Measurements from ENCODE around the gene TSEN34.
"Not testable (repeated sequence)": the region's sequence is repeated elsewhere in the genome, so short reads cannot be mapped to it uniquely, and the experiment has no call there.

TSEN34 gene

GRCh38 chr19:54207193-54207592 lies 16.1 kb downstream of the TSEN34 start:
- not testable (repeated sequence) for H3K4me3 ChIP-seq (ENCODE audit: low read length); H3K27me3 ChIP-seq (ENCODE audit: control insufficient read depth, insufficient read depth, low read length); H3K9me3 ChIP-seq (ENCODE audit: control insufficient read depth, low read depth, low read length); H3K27ac ChIP-seq (ENCODE audit: low read length); H3K9ac ChIP-seq (ENCODE audit: low read length)
- H3K36me3 ChIP-seq (ENCODE audit: control insufficient read depth, low read depth, low read length), result peaks cover 62% of the 10 kb centered on the region
- peaks cover 15% of the 10 kb centered on the region for H3K4me1 ChIP-seq (ENCODE audit: control insufficient read depth, low read depth, low read length)

GRCh38 chr19:54207676-54207982 lies 16.5 kb downstream of the TSEN34 start:
- H3K4me1 ChIP-seq (ENCODE audit: control insufficient read depth, low read depth, low read length), result peaks cover 11% of the 10 kb centered on the region
- no peak overlapping the region for H3K4me3 ChIP-seq (ENCODE audit: low read length)
- no peaks in the 10 kb centered on the region for H3K9me3 ChIP-seq (ENCODE audit: control insufficient read depth, low read depth, low read length)
- H3K27me3 ChIP-seq (ENCODE audit: control insufficient read depth, insufficient read depth, low read length), result no peaks in the 10 kb centered on the region
- H3K27ac ChIP-seq (ENCODE audit: low read length), result no peak overlapping the region
- H3K9ac ChIP-seq (ENCODE audit: low read length), result no peak overlapping the region
- H3K36me3 ChIP-seq (ENCODE audit: control insufficient read depth, low read depth, low read length), result peaks cover 58% of the 10 kb centered on the region

- H3K4me3 ChIP-seq (ENCODE audit: low read length), result no peak overlapping the region
- H3K36me3 ChIP-seq (ENCODE audit: control insufficient read depth, low read depth, low read length), result peaks cover 52% of the 10 kb centered on the region
- H3K9ac ChIP-seq (ENCODE audit: low read length), result no peak overlapping the region
- no peak overlapping the region for H3K27ac ChIP-seq (ENCODE audit: low read length)
- H3K9me3 ChIP-seq (ENCODE audit: control insufficient read depth, low read depth, low read length), result no peaks in the 10 kb centered on the region
- H3K4me1 ChIP-seq (ENCODE audit: control insufficient read depth, low read depth, low read length), result peaks cover 5% of the 10 kb centered on the region
- no peaks in the 10 kb centered on the region for H3K27me3 ChIP-seq (ENCODE audit: control insufficient read depth, insufficient read depth, low read length)
Measured at GRCh38 chr19:54207983-54208783, 17.1 kb downstream of the TSEN34 start.

GRCh38 chr19:54208784-54209057 lies 17.6 kb downstream of the TSEN34 start:
- H3K27ac ChIP-seq (ENCODE audit: low read length), result no peak overlapping the region
- no peak overlapping the region for H3K9ac ChIP-seq (ENCODE audit: low read length)
- peaks cover 3% of the 10 kb centered on the region for H3K4me1 ChIP-seq (ENCODE audit: control insufficient read depth, low read depth, low read length)
- no peaks in the 10 kb centered on the region for H3K9me3 ChIP-seq (ENCODE audit: control insufficient read depth, low read depth, low read length)
- no peaks in the 10 kb centered on the region for H3K27me3 ChIP-seq (ENCODE audit: control insufficient read depth, insufficient read depth, low read length)
- no peak overlapping the region for H3K4me3 ChIP-seq (ENCODE audit: low read length)
- peaks cover 47% of the 10 kb centered on the region for H3K36me3 ChIP-seq (ENCODE audit: control insufficient read depth, low read depth, low read length)

GRCh38 chr19:54209058-54209810 lies 18.1 kb downstream of the TSEN34 start:
- Histone ChIP-seq H3K9me3 (ENCODE audit: control insufficient read depth, low read depth, low read length) (no peaks in the 10 kb centered on the region), H3K9ac (ENCODE audit: low read length) (no peak overlapping the region), H3K4me1 (ENCODE audit: control insufficient read depth, low read depth, low read length) (peaks cover 3% of the 10 kb centered on the region), H3K27ac (ENCODE audit: low read length) (no peak overlapping the region), H3K36me3 (ENCODE audit: control insufficient read depth, low read depth, low read length) (peaks cover 42% of the 10 kb centered on the region), H3K27me3 (ENCODE audit: control insufficient read depth, insufficient read depth, low read length) (no peaks in the 10 kb centered on the region), H3K4me3 (ENCODE audit: low read length) (no peak overlapping the region)

- Histone ChIP-seq H3K4me1 (ENCODE audit: control insufficient read depth, low read depth, low read length) (no peaks in the 10 kb centered on the region), H3K4me3 (ENCODE audit: low read length) (no peak overlapping the region), H3K9ac (ENCODE audit: low read length) (no peak overlapping the region), H3K9me3 (ENCODE audit: control insufficient read depth, low read depth, low read length) (no peaks in the 10 kb centered on the region), H3K27me3 (ENCODE audit: control insufficient read depth, insufficient read depth, low read length) (no peaks in the 10 kb centered on the region), H3K36me3 (ENCODE audit: control insufficient read depth, low read depth, low read length) (peaks cover 34% of the 10 kb centered on the region), H3K27ac (ENCODE audit: low read length) (no peak overlapping the region)
Measured at GRCh38 chr19:54209811-54210494, 18.8 kb downstream of the TSEN34 start.

- Histone ChIP-seq H3K27me3 (ENCODE audit: control insufficient read depth, insufficient read depth, low read length) (no peaks in the 10 kb centered on the region), H3K4me3 (ENCODE audit: low read length) (no peak overlapping the region), H3K9me3 (ENCODE audit: control insufficient read depth, low read depth, low read length) (no peaks in the 10 kb centered on the region), H3K9ac (ENCODE audit: low read length) (no peak overlapping the region), H3K4me1 (ENCODE audit: control insufficient read depth, low read depth, low read length) (no peaks in the 10 kb centered on the region), H3K27ac (ENCODE audit: low read length) (no peak overlapping the region), H3K36me3 (ENCODE audit: control insufficient read depth, low read depth, low read length) (peaks cover 22% of the 10 kb centered on the region)
Measured at GRCh38 chr19:54211235-54211634, 20.1 kb downstream of the TSEN34 start.

- H3K4me1 ChIP-seq (ENCODE audit: control insufficient read depth, low read depth, low read length); H3K27me3 ChIP-seq (ENCODE audit: control insufficient read depth, insufficient read depth, low read length); H3K4me3 ChIP-seq (ENCODE audit: low read length); H3K9ac ChIP-seq (ENCODE audit: low read length); H3K36me3 ChIP-seq (ENCODE audit: control insufficient read depth, low read depth, low read length); H3K9me3 ChIP-seq (ENCODE audit: control insufficient read depth, low read depth, low read length); H3K27ac ChIP-seq (ENCODE audit: low read length): not testable (repeated sequence)
Measured at GRCh38 chr19:54214217-54214616, 23.1 kb downstream of the TSEN34 start.

- not testable (repeated sequence) for H3K27me3 ChIP-seq (ENCODE audit: control insufficient read depth, insufficient read depth, low read length); H3K9ac ChIP-seq (ENCODE audit: low read length); H3K9me3 ChIP-seq (ENCODE audit: control insufficient read depth, low read depth, low read length); H3K4me3 ChIP-seq (ENCODE audit: low read length); H3K27ac ChIP-seq (ENCODE audit: low read length); H3K4me1 ChIP-seq (ENCODE audit: control insufficient read depth, low read depth, low read length); H3K36me3 ChIP-seq (ENCODE audit: control insufficient read depth, low read depth, low read length)
Measured at GRCh38 chr19:54214734-54215133, 23.6 kb downstream of the TSEN34 start.

- Histone ChIP-seq H3K36me3 (ENCODE audit: control insufficient read depth, low read depth, low read length) (no peaks in the 10 kb centered on the region), H3K27me3 (ENCODE audit: control insufficient read depth, insufficient read depth, low read length) (no peaks in the 10 kb centered on the region), H3K9ac (ENCODE audit: low read length) (no peak overlapping the region), H3K4me1 (ENCODE audit: control insufficient read depth, low read depth, low read length) (no peaks in the 10 kb centered on the region), H3K4me3 (ENCODE audit: low read length) (no peak overlapping the region), H3K9me3 (ENCODE audit: control insufficient read depth, low read depth, low read length) (no peaks in the 10 kb centered on the region), H3K27ac (ENCODE audit: low read length) (no peak overlapping the region)
Measured at GRCh38 chr19:54216869-54217268, 25.8 kb downstream of the TSEN34 start.

- H3K4me1 ChIP-seq (ENCODE audit: control insufficient read depth, low read depth, low read length); H3K9ac ChIP-seq (ENCODE audit: low read length); H3K9me3 ChIP-seq (ENCODE audit: control insufficient read depth, low read depth, low read length); H3K27ac ChIP-seq (ENCODE audit: low read length); H3K27me3 ChIP-seq (ENCODE audit: control insufficient read depth, insufficient read depth, low read length); H3K36me3 ChIP-seq (ENCODE audit: control insufficient read depth, low read depth, low read length); H3K4me3 ChIP-seq (ENCODE audit: low read length): not testable (repeated sequence)
Measured at GRCh38 chr19:54217517-54218247, 26.6 kb downstream of the TSEN34 start.
